Measurements from ENCODE around the gene SNORC.
"Not testable (repeated sequence)": the region's sequence is repeated elsewhere in the genome, so short reads cannot be mapped to it uniquely, and the experiment has no call there.

The SNORC gene

GRCh38 chr2:232870018-232870765 lies at the start of gene SNORC:
SNORC (plus strand) TSS chr2:232870264; CDS start chr2:232870342, 78 bp downstream.
- DNase-seq = no peak

- no peak for DNase-seq
These were observed 40.1 kb upstream of the SNORC start for GRCh38 chr2:232829988-232830387.

GRCh38 chr2:232831496-232831895 lies 38.6 kb upstream of the SNORC start:
- DNase-seq = no peak

- no peak for DNase-seq
These were observed 36.2 kb upstream of the SNORC start for GRCh38 chr2:232833830-232834229.

- no peak for DNase-seq
These were observed 34.3 kb upstream of the SNORC start for GRCh38 chr2:232835687-232836208.

- no peak for DNase-seq
These were observed 33.1 kb upstream of the SNORC start for GRCh38 chr2:232836934-232837333.

- no peak for DNase-seq
These were observed 31.6 kb upstream of the SNORC start for GRCh38 chr2:232838406-232838874.

- DNase-seq = no peak
These were observed 30.5 kb upstream of the SNORC start for GRCh38 chr2:232839411-232840079.

GRCh38 chr2:232842689-232843088 lies 27.4 kb upstream of the SNORC start:
- no peak for DNase-seq

- DNase-seq = no peak
These were observed 26.2 kb upstream of the SNORC start for GRCh38 chr2:232843834-232844233.

GRCh38 chr2:232846055-232846454 lies 24.0 kb upstream of the SNORC start:
- DNase-seq = no peak

GRCh38 chr2:232850039-232850438 lies 20.0 kb upstream of the SNORC start:
- DNase-seq = no peak

GRCh38 chr2:232852081-232852480 lies 18.0 kb upstream of the SNORC start:
- not testable (repeated sequence) for DNase-seq

GRCh38 chr2:232852676-232853075 lies 17.4 kb upstream of the SNORC start:
- DNase-seq = no peak

GRCh38 chr2:232854082-232854481 lies 16.0 kb upstream of the SNORC start:
- DNase-seq = no peak

GRCh38 chr2:232857158-232857563 lies 12.9 kb upstream of the SNORC start:
- DNase-seq = no peak

GRCh38 chr2:232859385-232859916 lies 10.6 kb upstream of the SNORC start:
- DNase-seq = no peak

- DNase-seq = no peak
These were observed 9.3 kb upstream of the SNORC start for GRCh38 chr2:232860593-232861241.

GRCh38 chr2:232861353-232861752 lies 8.7 kb upstream of the SNORC start:
- no peak for DNase-seq

GRCh38 chr2:232863996-232864395 lies 6.1 kb upstream of the SNORC start:
- no peak for DNase-seq

GRCh38 chr2:232865165-232865564 lies 4.9 kb upstream of the SNORC start:
- no peak for DNase-seq

GRCh38 chr2:232866104-232866503 lies 4.0 kb upstream of the SNORC start:
- DNase-seq = no peak

Measured in NCI-H1105 (cell line).